ENCODE data around the gene PCGF5. TPM values are rescaled to one million over a fixed set of nuclear protein-coding genes. Genes with fewer than 3 reads are reported as not detected.

Gene PCGF5
- total RNA-seq, 2 donors from 2014 or later, result 66.7 to 86.8 TPM

Other genes with a start within 250 kb of the PCGF5 start
- 1 to 10 TPM; 2.5 to 3.1 TPM for gene HECTD2, start 189.7 kb downstream of the PCGF5 start, total RNA-seq

Measured in T-helper 17 cell (primary cell).